NCI-H146 treated with DMSO at 0.1 percent for 48 hours (cell line): ENCODE data around the gene TCTN1.
"Not testable (repeated sequence)": the region's sequence is repeated elsewhere in the genome, so short reads cannot be mapped to it uniquely, and the experiment has no call there.

ENCODE experiments used
- DNase-seq: peaks from one replicate; lab custom pipeline; 2025; ENCODE audit not compliant: unreplicated experiment; lab: John Stamatoyannopoulos, UW

The TCTN1 gene

GRCh38 chr12:110585231-110585799, 28.6 kb upstream of the TCTN1 start:
- DNase-seq = no peak

- DNase-seq = not testable (repeated sequence)
Observed at GRCh38 chr12:110587102-110587501, 26.8 kb upstream of the TCTN1 start.

- DNase-seq = no peak
Observed at GRCh38 chr12:110590059-110590458, 23.9 kb upstream of the TCTN1 start.

GRCh38 chr12:110590806-110591326, 23.1 kb upstream of the TCTN1 start:
- no peak for DNase-seq

GRCh38 chr12:110591451-110592051, 22.4 kb upstream of the TCTN1 start:
- DNase-seq = no peak

- DNase-seq = no peak
Observed at GRCh38 chr12:110592078-110592477, 21.9 kb upstream of the TCTN1 start.

GRCh38 chr12:110592919-110593318, 21.0 kb upstream of the TCTN1 start:
- not testable (repeated sequence) for DNase-seq

GRCh38 chr12:110597885-110598284, 16.0 kb upstream of the TCTN1 start:
- no peak for DNase-seq

- DNase-seq = no peak
Observed at GRCh38 chr12:110599334-110599733, 14.6 kb upstream of the TCTN1 start.

- no peak for DNase-seq
Observed at GRCh38 chr12:110600254-110600653, 13.7 kb upstream of the TCTN1 start.

- DNase-seq = peak; percentile 36
Observed at GRCh38 chr12:110602085-110602814, 11.7 kb upstream of the TCTN1 start.

GRCh38 chr12:110606253-110606611, 7.7 kb upstream of the TCTN1 start:
- no peak for DNase-seq

- DNase-seq = no peak
Observed at GRCh38 chr12:110613071-110613770, 708 bp upstream of the TCTN1 start.

GRCh38 chr12:110615171-110615570, 1.2 kb downstream of the TCTN1 start:
- no peak for DNase-seq

GRCh38 chr12:110616471-110617115, 2.7 kb downstream of the TCTN1 start:
- no peak for DNase-seq

- no peak for DNase-seq
Observed at GRCh38 chr12:110619534-110619953, 5.6 kb downstream of the TCTN1 start.

- no peak for DNase-seq
Observed at GRCh38 chr12:110622582-110622981, 8.7 kb downstream of the TCTN1 start.

- DNase-seq = no peak
Observed at GRCh38 chr12:110627500-110628195, 13.7 kb downstream of the TCTN1 start.

- no peak for DNase-seq
Observed at GRCh38 chr12:110635055-110635454, 21.1 kb downstream of the TCTN1 start.

GRCh38 chr12:110636516-110636915, 22.6 kb downstream of the TCTN1 start:
- no peak for DNase-seq
